Tibial nerve (tissue), 3 donors: ENCODE measurements around the gene MAP2K1.

Experiments used
- POLR2A ChIP-seq, 2 donors: fragments of 450-650 bp; IDR thresholded peaks; one replicate each; pipeline ENCODE4 v1.6.1; 2017; ENCODE audit warnings: antibody characterized with exemption in 2 of 2, mild to moderate bottlenecking in 2 of 2, moderate library complexity in 2 of 2
- TF ChIP-seq, protein P1 (sequence below), 5 experiments: fragments of 200-600 bp in 3 of 5; fragments of 450-650 bp in 2 of 5; sonication (generic) in 3 of 5; IDR thresholded peaks; one replicate each; pipeline ENCODE4 v1.5.1; 2016 to 2019; ENCODE audit warnings: antibody characterized with exemption in 5 of 5, mild to moderate bottlenecking in 3 of 5, moderate library complexity in 2 of 5

DNA sequence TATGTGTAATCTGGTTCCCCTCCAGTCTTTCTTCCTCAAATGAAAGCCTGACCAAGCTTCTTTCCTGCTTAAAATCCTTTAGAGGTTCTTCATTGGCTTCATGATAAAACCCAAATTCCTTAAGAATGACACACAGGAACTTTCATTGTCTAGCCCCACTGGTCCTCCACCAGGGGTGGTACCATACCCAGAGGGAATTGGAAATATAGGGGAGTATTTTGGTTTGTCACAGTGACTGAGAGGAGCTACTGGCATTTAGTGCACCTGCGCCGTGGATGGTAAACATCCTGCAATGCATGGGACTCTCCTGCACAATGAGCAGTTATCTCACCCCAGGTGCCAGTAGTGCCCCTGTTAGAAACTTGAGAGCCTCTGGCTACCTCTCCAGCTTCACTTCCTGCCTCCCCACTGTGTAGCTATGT lies 129.2 kb downstream of the MAP2K1 start:
- TF ChIP-seq, protein P1, sequence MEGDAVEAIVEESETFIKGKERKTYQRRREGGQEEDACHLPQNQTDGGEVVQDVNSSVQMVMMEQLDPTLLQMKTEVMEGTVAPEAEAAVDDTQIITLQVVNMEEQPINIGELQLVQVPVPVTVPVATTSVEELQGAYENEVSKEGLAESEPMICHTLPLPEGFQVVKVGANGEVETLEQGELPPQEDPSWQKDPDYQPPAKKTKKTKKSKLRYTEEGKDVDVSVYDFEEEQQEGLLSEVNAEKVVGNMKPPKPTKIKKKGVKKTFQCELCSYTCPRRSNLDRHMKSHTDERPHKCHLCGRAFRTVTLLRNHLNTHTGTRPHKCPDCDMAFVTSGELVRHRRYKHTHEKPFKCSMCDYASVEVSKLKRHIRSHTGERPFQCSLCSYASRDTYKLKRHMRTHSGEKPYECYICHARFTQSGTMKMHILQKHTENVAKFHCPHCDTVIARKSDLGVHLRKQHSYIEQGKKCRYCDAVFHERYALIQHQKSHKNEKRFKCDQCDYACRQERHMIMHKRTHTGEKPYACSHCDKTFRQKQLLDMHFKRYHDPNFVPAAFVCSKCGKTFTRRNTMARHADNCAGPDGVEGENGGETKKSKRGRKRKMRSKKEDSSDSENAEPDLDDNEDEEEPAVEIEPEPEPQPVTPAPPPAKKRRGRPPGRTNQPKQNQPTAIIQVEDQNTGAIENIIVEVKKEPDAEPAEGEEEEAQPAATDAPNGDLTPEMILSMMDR (IDR thresholded peaks at IDR 0.05), result no peak
- no peak for TF ChIP-seq POLR2A (IDR thresholded peaks at IDR 0.05)
